Gastroesophageal sphincter (tissue), 3 donors: ENCODE measurements around the gene CLDN12.

Source experiments
- POLR2A ChIP-seq, 2 donors: fragments of 450-650 bp; IDR thresholded peaks; one replicate each; pipeline ENCODE4 v1.6.1; 2017; ENCODE audit warnings: antibody characterized with exemption in 2 of 2, mild to moderate bottlenecking in 2 of 2, moderate library complexity in 1 of 2
- TF ChIP-seq, protein P1 (sequence below), 4 experiments: fragments of 200-600 bp in 2 of 4; fragments of 450-650 bp in 2 of 4; sonication (generic) in 1 of 4; IDR thresholded peaks; one replicate each; pipeline ENCODE4 v1.5.1; 2017 to 2019; ENCODE audit warnings: antibody characterized with exemption in 4 of 4, mild to moderate bottlenecking in 2 of 4, moderate library complexity in 2 of 4

DNA sequence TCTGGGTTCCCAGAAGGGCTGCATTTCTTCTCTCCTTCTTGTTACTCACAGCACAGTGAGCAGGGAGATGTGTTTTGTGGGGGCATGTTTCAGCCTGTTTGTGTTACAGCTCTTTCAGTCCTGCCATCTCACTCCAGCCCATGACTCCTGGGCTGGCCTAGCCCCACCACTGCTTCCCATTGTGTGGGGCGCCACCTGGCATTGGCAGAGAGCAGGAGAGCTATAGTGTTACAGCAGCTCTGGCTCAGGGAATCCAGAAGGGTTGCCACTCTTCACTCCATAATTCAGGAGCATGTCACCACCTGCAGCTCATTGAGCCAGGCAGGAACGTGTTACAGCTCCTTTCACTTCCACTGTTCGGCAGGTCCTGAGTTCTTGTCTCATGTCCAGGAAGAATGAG lies 30.0 kb downstream of the CLDN12 start:
- TF ChIP-seq, protein P1, sequence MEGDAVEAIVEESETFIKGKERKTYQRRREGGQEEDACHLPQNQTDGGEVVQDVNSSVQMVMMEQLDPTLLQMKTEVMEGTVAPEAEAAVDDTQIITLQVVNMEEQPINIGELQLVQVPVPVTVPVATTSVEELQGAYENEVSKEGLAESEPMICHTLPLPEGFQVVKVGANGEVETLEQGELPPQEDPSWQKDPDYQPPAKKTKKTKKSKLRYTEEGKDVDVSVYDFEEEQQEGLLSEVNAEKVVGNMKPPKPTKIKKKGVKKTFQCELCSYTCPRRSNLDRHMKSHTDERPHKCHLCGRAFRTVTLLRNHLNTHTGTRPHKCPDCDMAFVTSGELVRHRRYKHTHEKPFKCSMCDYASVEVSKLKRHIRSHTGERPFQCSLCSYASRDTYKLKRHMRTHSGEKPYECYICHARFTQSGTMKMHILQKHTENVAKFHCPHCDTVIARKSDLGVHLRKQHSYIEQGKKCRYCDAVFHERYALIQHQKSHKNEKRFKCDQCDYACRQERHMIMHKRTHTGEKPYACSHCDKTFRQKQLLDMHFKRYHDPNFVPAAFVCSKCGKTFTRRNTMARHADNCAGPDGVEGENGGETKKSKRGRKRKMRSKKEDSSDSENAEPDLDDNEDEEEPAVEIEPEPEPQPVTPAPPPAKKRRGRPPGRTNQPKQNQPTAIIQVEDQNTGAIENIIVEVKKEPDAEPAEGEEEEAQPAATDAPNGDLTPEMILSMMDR (IDR thresholded peaks at IDR 0.05), result no peak
- TF ChIP-seq POLR2A (IDR thresholded peaks at IDR 0.05), result no peak
